GM23338 (cell line): Measurements from ENCODE around the gene SCO1.

ENCODE experiments used
- CTCF ChIP-seq, 2 experiments: fragments of 200-600 bp in 1 of 2; sonication (generic) in 1 of 2; conservative IDR thresholded peaks; 2 replicates each; pipeline versions ENCODE4 v1.5.1 to v1.6.1; 2016 to 2017; ENCODE audit warnings: antibody characterized with exemption in 2 of 2, low read depth in 2 of 2, mild to moderate bottlenecking in 2 of 2, moderate library complexity in 1 of 2
- EZH2 ChIP-seq: fragments of 200-600 bp; sonication (generic); IDR thresholded peaks from one replicate; pipeline ENCODE4 v1.8.0; 2017; ENCODE audit warnings: antibody characterized with exemption, mild to moderate bottlenecking, low read depth; ENCODE audit not compliant: unreplicated experiment
- EZH2phosphoT487 ChIP-seq: fragments of 200-600 bp; sonication (generic); IDR thresholded peaks from one replicate; pipeline ENCODE4 v1.8.1; 2018; ENCODE audit warnings: antibody characterized with exemption; ENCODE audit not compliant: unreplicated experiment
- JUNB ChIP-seq: IDR thresholded peaks from one replicate; pipeline ENCODE4 v1.6.1; 2016; ENCODE audit warnings: antibody characterized with exemption; ENCODE audit not compliant: unreplicated experiment
- POLR2AphosphoS5 ChIP-seq: IDR thresholded peaks from 2 replicates; pipeline ENCODE4 v1.6.1; 2016; ENCODE audit warnings: antibody characterized with exemption, low read depth
- REST ChIP-seq: IDR thresholded peaks from one replicate; pipeline ENCODE4 v1.6.1; 2018; ENCODE audit warnings: antibody characterized with exemption; ENCODE audit not compliant: unreplicated experiment
- ZNF114 ChIP-seq: fragments of 250-450 bp; sonication (Bioruptor Pico); IDR thresholded peaks from 2 replicates; pipeline ENCODE4 v1.5.0; 2020; ENCODE audit warnings: mild to moderate bottlenecking, moderate library complexity

- TF ChIP-seq EZH2phosphoT487 (no peak), CTCF (conservative IDR thresholded peaks at IDR 0.05; ENCODE audit: low read depth in 2 of 2) (no peak), EZH2 (no peak), POLR2AphosphoS5 (no peak), REST (no peak), JUNB (no peak), ZNF114 (CRISPR knock-in tag) (no peak)
Observed at GRCh38 chr17:10743316-10744009, 46.1 kb upstream of the SCO1 start.
